Hepatocyte (in vitro differentiated cells): Measurements from ENCODE around the gene CCL24.

ENCODE experiments used
- CTCF ChIP-seq: fragments of 200-600 bp; sonication (generic); IDR thresholded peaks from 2 replicates; pipeline ENCODE4 v1.5.1; 2016; ENCODE audit warnings: antibody characterized with exemption, mild to moderate bottlenecking; ENCODE audit not compliant: poor library complexity
- EZH2 ChIP-seq: fragments of 200-600 bp; sonication (generic); IDR thresholded peaks from 2 replicates; pipeline ENCODE4 v1.6.1; 2016; ENCODE audit warnings: antibody characterized with exemption, mild to moderate bottlenecking, borderline replicate concordance
- EZH2phosphoT487 ChIP-seq: fragments of 200-600 bp; sonication (generic); IDR thresholded peaks from one replicate; pipeline ENCODE4 v1.6.1; 2018; ENCODE audit warnings: antibody characterized with exemption, mild to moderate bottlenecking, low read depth, moderate library complexity; ENCODE audit not compliant: unreplicated experiment, severe bottlenecking

GRCh38 chr7:75762350-75762917, 51.2 kb downstream of the CCL24 start:
- TF ChIP-seq CTCF (peak; percentile 83), EZH2phosphoT487 (no peak), EZH2 (no peak)
